HT1080 (cell line): ENCODE data around the gene CLK3. TPM values are rescaled to one million over a fixed set of nuclear protein-coding genes. Genes with fewer than 3 reads are reported as not detected.
"Not testable (repeated sequence)": the region's sequence is repeated elsewhere in the genome, so short reads cannot be mapped to it uniquely, and the experiment has no call there.

Experiments used
- DNase-seq: peaks from one replicate; pipeline ENCODE4 v3.0.0-alpha.2; 2015; ENCODE audit warnings: low read depth
- total RNA-seq: library from RNA; depleted of rRNA; stranded (reverse); fragments of >200 nt; shearing (Covaris generic); gene quantifications from 2 replicates; pipeline ENCODE4 v1.2.3, GENCODE V29; 2014

CLK3 gene
- total RNA-seq, 1 experiment from 2014 or later = 110 TPM

DNA sequence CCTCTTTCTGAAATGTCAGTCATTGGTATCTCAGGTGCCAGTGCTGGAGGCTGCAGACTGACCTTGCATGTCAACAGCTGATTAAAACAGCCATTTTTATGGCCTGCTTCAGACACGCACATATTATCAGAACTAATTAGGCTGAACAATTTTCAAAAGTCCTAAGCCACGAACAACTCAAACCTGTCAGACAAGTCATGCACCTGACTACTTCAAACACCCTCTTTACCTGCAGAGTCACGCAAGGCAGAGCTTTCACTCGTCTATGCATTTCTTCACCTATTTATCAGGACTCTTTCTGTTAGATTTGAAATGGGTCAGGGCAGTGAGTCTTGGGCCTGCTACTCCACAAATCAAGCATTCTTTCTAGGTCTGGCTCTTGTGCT is 26.7 kb downstream of the CLK3 start:
- DNase-seq = no peak

DNA sequence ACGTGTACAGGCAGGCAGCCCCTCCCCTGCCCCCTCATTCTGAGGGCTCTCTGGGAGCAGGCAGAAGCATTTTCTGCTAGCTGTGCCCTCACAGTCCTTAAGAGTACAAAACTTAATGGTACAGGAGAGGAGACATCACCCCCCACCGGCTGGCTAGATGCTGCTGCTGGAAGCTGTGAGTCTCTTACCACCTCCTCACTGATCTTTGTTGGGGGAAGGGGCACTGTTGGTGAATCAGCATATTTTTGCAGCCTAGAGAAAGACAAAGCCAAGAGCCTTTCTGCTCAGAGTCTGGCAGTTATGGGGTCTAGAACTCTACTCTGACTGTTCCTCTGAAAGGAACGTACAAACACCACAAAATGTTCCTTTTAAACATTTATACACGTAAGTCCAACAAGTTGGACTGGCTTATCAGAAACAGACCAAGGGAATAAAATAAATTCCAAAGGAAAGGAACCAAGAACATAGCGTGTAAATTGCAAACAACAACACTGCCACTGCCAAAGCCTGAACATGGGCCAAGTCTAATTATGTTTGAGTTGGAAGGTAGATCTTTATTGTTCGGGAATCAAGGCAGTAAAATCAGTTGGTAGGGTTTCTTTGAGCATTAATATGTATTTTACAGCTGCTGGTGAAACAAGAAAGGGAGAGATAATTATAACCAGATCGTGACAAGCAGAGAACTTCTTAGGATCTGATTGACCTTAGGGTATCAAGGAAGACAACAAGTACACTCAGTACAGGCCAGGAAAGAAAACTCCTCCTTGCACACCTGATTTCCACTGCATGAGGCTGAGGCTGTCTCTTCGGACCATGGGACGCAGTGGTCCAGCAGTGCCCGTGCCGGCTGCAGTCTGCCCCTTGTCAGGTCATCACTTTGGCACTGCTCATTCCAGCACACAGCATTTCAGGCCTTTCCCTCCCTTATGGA is 27.4 kb downstream of the CLK3 start:
- DNase-seq = no peak

DNA sequence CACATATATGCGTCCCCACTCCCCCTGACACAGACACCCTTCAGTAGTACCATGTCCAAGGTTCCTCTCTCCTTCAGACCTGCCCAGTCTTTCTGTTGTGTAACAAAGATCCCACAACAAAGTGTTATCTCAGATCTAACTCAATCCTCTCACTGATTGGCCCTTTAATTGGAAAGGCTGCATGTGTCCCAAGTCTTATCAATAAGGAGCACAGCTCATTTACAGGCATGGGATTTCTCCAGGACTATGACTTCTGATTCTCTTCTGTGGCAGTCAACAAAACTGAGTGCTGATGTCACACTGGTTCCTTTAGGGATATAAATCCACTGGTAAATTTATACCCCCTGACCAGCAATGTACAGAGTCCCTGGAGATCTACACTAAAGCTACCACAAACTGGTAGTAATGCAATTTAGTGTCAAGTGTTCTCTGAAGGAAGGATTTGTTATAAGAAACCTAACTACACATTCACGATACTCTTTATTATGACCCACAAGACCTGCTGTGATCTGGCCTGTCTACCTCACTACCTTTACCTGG is 28.1 kb downstream of the CLK3 start:
- no peak for DNase-seq

GRCh38 chr15:74646480-74646879 is 30.8 kb downstream of the CLK3 start:
- no peak for DNase-seq

DNA sequence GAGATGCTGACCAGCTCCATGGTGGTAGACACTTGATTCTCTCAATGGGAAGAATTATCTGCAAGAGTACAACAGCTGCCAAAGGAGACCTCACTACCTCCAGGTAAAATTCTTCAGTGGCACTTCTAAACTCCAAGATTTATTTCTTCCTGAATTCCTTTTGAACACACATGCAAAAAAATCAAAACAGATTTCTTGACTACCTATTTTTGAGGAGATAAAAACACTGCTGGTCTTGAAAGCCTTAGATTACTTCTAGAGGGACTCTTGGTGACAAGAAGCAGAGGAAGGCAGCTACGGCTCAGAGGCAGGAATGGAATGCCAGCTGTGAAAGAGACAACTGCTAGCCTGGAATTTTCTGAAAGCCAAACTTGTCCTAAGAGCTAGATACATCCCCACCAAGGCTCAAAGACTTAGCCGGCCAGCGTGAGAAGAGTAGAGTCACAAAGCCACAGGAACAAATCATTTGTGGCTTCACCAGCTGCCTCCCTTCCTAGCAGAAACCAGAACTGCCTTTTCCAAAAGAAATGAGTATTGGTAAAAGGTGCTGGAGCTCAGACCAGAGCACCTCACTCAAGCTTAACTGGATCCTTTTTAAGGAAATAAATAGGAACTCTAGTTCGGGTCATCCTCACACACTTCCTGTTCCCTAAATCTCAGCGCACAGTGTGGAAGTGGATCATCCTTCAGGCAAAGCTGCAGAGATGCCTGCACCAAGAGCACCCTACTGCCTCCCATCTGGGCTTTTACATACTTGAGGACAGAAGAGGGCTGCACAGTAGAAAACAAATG is 32.6 kb downstream of the CLK3 start:
- DNase-seq = no peak

DNA sequence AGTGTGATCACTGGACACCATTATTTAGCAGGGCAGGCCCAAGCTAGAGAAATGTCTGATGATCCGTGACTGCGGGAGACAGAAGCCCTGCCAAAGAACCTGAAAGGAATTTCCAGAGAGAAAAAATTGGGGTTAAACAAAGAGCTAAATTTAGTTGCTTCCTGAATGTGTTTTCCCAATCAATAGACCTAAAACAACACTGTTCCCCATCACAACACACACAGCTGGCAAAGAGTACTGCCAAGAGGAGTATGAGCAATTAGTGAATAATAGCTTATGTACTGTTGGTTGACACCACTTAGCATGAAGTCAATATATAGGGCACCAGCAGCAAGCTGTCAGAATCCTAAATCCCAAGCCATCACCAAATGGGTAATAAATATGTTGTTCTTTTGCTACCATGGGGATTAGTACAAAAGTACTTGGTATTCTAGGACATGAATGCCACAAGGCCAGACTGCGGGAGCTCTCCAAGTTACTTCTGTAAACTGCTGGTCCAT is 35.7 kb downstream of the CLK3 start:
- no peak for DNase-seq

DNA sequence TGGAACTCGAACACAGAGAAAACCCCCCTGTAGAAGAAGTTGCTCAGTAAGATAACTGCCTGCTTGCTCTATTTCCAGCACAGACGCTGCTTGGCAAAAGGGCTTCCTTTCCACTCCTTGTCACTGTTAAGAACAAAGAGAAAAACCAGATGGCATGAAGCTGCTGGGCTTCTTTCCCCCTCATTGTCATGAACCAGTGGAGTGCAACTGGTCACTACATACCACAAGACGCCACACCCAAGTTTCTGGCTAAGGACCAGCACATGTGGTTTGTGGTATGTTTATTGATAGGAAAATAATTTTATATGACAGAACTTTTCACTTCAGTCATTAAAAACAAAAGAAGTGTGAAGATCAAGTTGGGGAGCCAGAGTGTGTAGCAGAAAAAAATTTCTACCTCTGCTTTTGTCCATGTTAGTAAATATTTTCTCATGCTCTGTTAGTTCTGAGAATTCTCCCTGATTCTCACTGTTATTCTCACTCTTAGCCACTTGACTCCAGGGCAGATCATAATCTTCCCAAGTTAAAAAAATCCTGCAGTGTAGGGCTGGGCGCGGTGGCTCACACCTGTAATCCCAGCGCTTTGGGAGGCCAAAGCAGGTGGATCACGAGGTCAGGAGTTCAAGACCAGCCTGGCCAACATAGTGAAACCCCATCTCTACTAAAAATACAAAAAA is 37.9 kb downstream of the CLK3 start:
- DNase-seq = peak; percentile 46

GRCh38 chr15:74655424-74655823 is 39.8 kb downstream of the CLK3 start:
- DNase-seq = no peak

- DNase-seq = no peak
Measured at GRCh38 chr15:74656935-74657535, 41.4 kb downstream of the CLK3 start.

GRCh38 chr15:74657846-74658245 is 42.2 kb downstream of the CLK3 start:
- DNase-seq = peak; percentile 13

GRCh38 chr15:74661280-74661679 is 45.6 kb downstream of the CLK3 start:
- not testable (repeated sequence) for DNase-seq

DNA sequence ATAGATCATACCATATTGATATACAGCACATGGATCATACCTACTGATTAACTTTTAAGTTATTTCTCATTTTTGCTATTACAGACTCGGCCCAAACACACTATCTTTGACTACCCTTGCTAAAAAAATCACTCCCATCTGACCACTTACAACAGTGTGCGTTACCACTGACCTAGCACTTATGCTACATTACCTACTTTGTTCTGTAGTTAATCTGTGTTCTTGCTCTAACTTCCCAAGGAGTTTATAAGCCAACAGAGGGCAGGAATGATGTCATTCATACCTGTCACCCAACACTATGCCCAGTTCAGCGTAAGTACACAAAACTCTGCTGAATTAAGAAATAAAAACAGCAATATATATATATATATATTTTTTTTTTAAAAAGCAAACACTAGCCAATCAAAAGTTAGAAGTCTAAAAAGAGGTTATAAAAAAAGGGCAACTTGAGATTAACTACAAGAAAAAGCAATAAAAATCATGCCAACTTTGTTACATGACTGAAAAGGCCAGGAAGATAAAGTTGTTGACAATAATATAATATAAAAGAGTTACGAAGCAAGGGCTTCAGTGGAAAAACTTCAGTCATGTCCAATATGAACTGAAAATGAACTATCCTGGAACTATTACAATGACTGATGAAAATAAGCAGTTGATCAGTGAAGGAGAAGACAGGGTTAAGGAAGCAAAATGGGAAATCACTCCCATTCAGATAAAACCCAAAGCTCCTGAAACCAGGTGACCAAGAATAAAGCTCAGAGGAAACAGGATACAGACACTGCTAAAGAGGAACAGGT is 46.6 kb downstream of the CLK3 start:
- no peak for DNase-seq

DNA sequence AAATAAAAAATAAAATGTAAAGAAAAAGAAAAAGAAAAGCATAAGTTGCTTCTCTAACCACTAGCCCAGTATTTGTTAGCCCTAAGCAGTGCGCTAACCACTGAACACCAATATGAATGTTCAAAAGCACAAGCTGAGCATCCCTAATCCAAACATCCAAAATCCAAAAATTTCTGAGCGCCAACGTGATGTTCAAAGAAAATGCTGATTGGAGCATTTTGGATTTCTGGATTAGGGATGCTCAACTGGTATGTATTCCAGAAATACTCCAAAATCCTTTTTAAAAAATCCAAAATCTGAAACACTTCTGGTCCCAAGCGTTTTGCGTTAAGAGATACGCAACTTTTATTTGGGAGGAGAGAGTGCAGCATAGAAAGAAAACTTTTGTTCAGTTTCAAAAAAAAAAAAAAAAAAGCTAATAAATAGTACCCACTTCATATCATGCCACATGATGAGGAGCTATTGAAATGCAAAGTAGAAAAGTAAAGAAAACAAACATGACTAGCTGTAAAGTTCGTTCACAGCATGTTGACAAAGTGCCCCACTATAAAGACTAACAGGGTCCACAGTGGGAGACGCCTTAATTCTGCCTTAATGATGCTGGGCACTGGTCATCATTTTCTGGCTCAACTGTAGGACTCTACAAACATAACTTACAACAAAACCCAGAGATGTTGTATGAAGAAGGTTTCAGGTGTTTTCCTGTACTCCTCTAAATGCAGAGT is 47.8 kb downstream of the CLK3 start:
- DNase-seq = no peak

- peak; percentile 10 for DNase-seq
Measured at GRCh38 chr15:74664028-74664616, 48.5 kb downstream of the CLK3 start.

GRCh38 chr15:74664670-74665069 is 49.0 kb downstream of the CLK3 start:
- no peak for DNase-seq

DNA sequence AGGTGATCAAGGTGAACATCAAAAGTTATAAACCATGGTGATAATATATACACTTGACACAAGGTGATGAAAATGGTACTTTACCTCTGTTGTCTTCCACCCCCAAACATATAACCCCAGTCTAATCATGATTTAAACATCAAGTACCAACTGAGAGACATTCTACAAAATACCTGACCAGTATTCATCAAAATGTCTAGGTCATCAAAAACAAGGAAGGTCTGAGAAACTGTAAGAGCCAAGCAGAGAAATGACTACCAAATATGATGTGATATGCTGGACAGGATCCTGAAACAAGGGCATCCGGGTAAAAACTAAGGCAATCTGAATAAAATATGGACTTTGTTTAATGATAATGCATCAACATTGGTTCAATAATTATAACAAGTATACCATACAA is 52.3 kb downstream of the CLK3 start:
- no peak for DNase-seq

DNA sequence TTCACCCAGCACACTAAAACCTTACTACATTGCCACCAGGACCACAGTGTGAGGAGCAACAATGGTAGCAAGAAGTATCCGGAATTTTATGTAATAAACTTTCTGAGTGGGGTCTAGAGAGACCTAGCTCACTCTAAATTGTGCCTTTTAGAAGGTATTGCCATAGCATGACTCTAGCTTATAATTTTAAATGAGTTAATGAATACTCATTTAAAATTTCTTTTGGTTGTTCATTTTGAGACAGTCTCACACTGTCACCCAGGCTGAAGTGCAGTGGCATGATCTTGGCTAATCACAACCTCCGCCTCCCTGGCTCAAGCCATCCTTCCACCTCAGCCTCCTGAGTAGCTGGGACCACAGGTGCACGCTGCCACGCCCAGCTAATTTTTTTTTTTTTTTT is 54.0 kb downstream of the CLK3 start:
- no peak for DNase-seq

DNA sequence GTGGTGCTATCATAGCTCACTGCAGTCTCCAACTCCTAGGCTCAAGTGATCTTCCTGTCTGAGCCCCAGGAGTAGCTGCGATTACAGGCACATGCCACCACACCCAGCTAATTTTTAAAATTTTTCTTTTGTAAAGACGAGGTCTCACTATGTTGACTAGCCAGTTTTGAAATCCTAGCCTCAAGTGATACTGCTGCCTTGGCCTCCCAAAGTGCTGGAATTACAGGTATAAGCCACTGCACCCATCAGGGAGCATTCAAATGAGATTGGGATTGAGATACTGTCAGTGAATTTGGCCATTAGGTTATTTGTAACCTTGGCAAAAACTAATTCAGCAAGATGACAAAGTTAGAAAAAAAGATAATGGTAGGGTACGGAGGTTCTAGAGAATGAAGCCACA is 58.5 kb downstream of the CLK3 start:
- no peak for DNase-seq

GRCh38 chr15:74676801-74677200 is 61.2 kb downstream of the CLK3 start:
- no peak for DNase-seq
